Activated CD4-positive, alpha-beta memory T cell treated with anti-CD3 and anti-CD28 coated beads, Interleukin-2, amount 10 ng/mL, durations not matched to agents 7 days and 5 days (primary cell): ENCODE data around the gene FRMD6. TPM values are rescaled to one million over a fixed set of nuclear protein-coding genes. Genes with fewer than 3 reads are reported as not detected.
"Not testable (repeated sequence)": the region's sequence is repeated elsewhere in the genome, so short reads cannot be mapped to it uniquely, and the experiment has no call there.

ENCODE experiments used
- CTCF ChIA-PET: fragments of 350-600 bp; sonication (Branson Sonifier 250); formaldehyde crosslinking; loops from one replicate; lab custom pipeline; 2021; ENCODE audit warnings: antibody characterized with exemption, inconsistent platforms; lab: Charles Lee
- POLR2A ChIA-PET: fragments of 350-600 bp; sonication (Branson Sonifier 250); formaldehyde crosslinking; loops from one replicate; lab custom pipeline; 2021; ENCODE audit warnings: antibody characterized with exemption; lab: Charles Lee
- DNase-seq: peaks from one replicate; pipeline ENCODE4 v3.0.0-alpha.2; 2020
- H3K27ac Mint-ChIP-seq: one replicate; pipeline ENCODE4 v1.8.0; 2021; ENCODE audit warnings: mild to moderate bottlenecking, mixed read lengths
- H3K27me3 Mint-ChIP-seq: one replicate; pipeline ENCODE4 v1.8.0; 2021; ENCODE audit warnings: mixed read lengths
- H3K36me3 Mint-ChIP-seq: one replicate; pipeline ENCODE4 v1.8.0; 2021; ENCODE audit warnings: low read depth, mixed read lengths
- H3K4me1 Mint-ChIP-seq: one replicate; pipeline ENCODE4 v1.8.0; 2021; ENCODE audit warnings: mixed read lengths
- H3K4me3 Mint-ChIP-seq: one replicate; pipeline ENCODE4 v1.8.0; 2021; ENCODE audit warnings: mild to moderate bottlenecking, mixed read lengths
- H3K9me3 Mint-ChIP-seq: one replicate; pipeline ENCODE4 v1.8.0; 2021; ENCODE audit warnings: mixed read lengths
- total RNA-seq, 2 experiments: library from RNA; stranded (reverse); gene quantifications; one replicate each; pipeline ENCODE4 v1.2.3, GENCODE V29; 2021

Gene FRMD6
- total RNA-seq, 2 experiments from 2014 or later, result 3.3 TPM

- no peaks in the 10 kb centered on the region for H3K36me3 Mint-ChIP-seq
- ChIA-PET CTCF (no interaction called here), POLR2A (no interaction called here)
- no peak for DNase-seq
- peaks cover 6% of the 10 kb centered on the region for H3K27me3 Mint-ChIP-seq
- no peak overlapping the region for H3K27ac Mint-ChIP-seq
- no peaks in the 10 kb centered on the region for H3K9me3 Mint-ChIP-seq
- no peaks in the 10 kb centered on the region for H3K4me1 Mint-ChIP-seq
- H3K4me3 Mint-ChIP-seq, result no peak overlapping the region
Measured at GRCh38 chr14:51616724-51617409, 34.8 kb upstream of the FRMD6 start.

GRCh38 chr14:51619561-51619960 is 32.1 kb upstream of the FRMD6 start:
- CTCF ChIA-PET, result interaction anchor here (0.8 kb wide), 1 partner anchor 153 kb away, joined by 3 read pairs; no protein-coding TSS in a partner anchor
- Mint-ChIP-seq H3K27me3 (peaks cover 6% of the 10 kb centered on the region), H3K36me3 (no peaks in the 10 kb centered on the region), H3K27ac (no peak overlapping the region), H3K4me3 (no peak overlapping the region), H3K4me1 (no peaks in the 10 kb centered on the region), H3K9me3 (no peaks in the 10 kb centered on the region)
- no peak for DNase-seq
- POLR2A ChIA-PET, result no interaction called here

GRCh38 chr14:51620056-51620455 is 31.7 kb upstream of the FRMD6 start:
- H3K4me3 Mint-ChIP-seq, result no peak overlapping the region
- peaks cover 6% of the 10 kb centered on the region for H3K27me3 Mint-ChIP-seq
- no peaks in the 10 kb centered on the region for H3K36me3 Mint-ChIP-seq
- ChIA-PET POLR2A (no interaction called here), CTCF (interaction anchor here (0.8 kb wide), 1 partner anchor 154 kb away, joined by 3 read pairs; no protein-coding TSS in a partner anchor)
- H3K9me3 Mint-ChIP-seq, result no peaks in the 10 kb centered on the region
- no peaks in the 10 kb centered on the region for H3K4me1 Mint-ChIP-seq
- no peak for DNase-seq
- H3K27ac Mint-ChIP-seq, result no peak overlapping the region

GRCh38 chr14:51621654-51622053 is 30.1 kb upstream of the FRMD6 start:
- H3K27ac Mint-ChIP-seq, result no peak overlapping the region
- no peaks in the 10 kb centered on the region for H3K36me3 Mint-ChIP-seq
- POLR2A ChIA-PET, result no interaction called here
- no peaks in the 10 kb centered on the region for H3K4me1 Mint-ChIP-seq
- CTCF ChIA-PET, result no interaction called here
- peaks cover 8% of the 10 kb centered on the region for H3K27me3 Mint-ChIP-seq
- DNase-seq, result no peak
- H3K9me3 Mint-ChIP-seq, result no peaks in the 10 kb centered on the region
- H3K4me3 Mint-ChIP-seq, result no peak overlapping the region

GRCh38 chr14:51622376-51622775 is 29.3 kb upstream of the FRMD6 start:
- ChIA-PET POLR2A (no interaction called here), CTCF (no interaction called here)
- H3K27me3 Mint-ChIP-seq, result peaks cover 8% of the 10 kb centered on the region
- no peaks in the 10 kb centered on the region for H3K4me1 Mint-ChIP-seq
- no peaks in the 10 kb centered on the region for H3K36me3 Mint-ChIP-seq
- DNase-seq, result no peak
- H3K4me3 Mint-ChIP-seq, result no peak overlapping the region
- no peak overlapping the region for H3K27ac Mint-ChIP-seq
- H3K9me3 Mint-ChIP-seq, result no peaks in the 10 kb centered on the region

GRCh38 chr14:51624955-51625569 is 26.6 kb upstream of the FRMD6 start:
- H3K4me3 Mint-ChIP-seq, result no peak overlapping the region
- no peaks in the 10 kb centered on the region for H3K4me1 Mint-ChIP-seq
- H3K27me3 Mint-ChIP-seq, result peaks cover 8% of the 10 kb centered on the region
- no peaks in the 10 kb centered on the region for H3K36me3 Mint-ChIP-seq
- POLR2A ChIA-PET, result no interaction called here
- CTCF ChIA-PET, result interaction anchor here (0.8 kb wide), 1 partner anchor 10 kb away, joined by 3 read pairs; no protein-coding TSS in a partner anchor
- DNase-seq, result no peak
- H3K27ac Mint-ChIP-seq, result no peak overlapping the region
- peaks cover 2% of the 10 kb centered on the region for H3K9me3 Mint-ChIP-seq

GRCh38 chr14:51626185-51626584 is 25.5 kb upstream of the FRMD6 start:
- Mint-ChIP-seq H3K4me1 (no peaks in the 10 kb centered on the region), H3K36me3 (no peaks in the 10 kb centered on the region), H3K9me3 (peaks cover 2% of the 10 kb centered on the region), H3K4me3 (no peak overlapping the region), H3K27me3 (peaks cover 10% of the 10 kb centered on the region), H3K27ac (no peak overlapping the region)
- no peak for DNase-seq
- ChIA-PET CTCF (interaction anchor here (1.0 kb wide), 1 partner anchor 25 kb away, joined by 3 read pairs; no protein-coding TSS in a partner anchor), POLR2A (no interaction called here)

GRCh38 chr14:51626788-51627187 is 24.9 kb upstream of the FRMD6 start:
- no peak overlapping the region for H3K4me3 Mint-ChIP-seq
- CTCF ChIA-PET, result interaction anchor here (1.0 kb wide), 1 partner anchor 26 kb away, joined by 3 read pairs; no protein-coding TSS in a partner anchor

GRCh38 chr14:51627313-51627712 is 24.4 kb upstream of the FRMD6 start:
- CTCF ChIA-PET, result interaction anchor here (1.0 kb wide), 1 partner anchor 26 kb away, joined by 3 read pairs; no protein-coding TSS in a partner anchor
- H3K36me3 Mint-ChIP-seq, result no peaks in the 10 kb centered on the region
- no peak for DNase-seq
- H3K4me3 Mint-ChIP-seq, result no peak overlapping the region
- no peak overlapping the region for H3K27ac Mint-ChIP-seq
- H3K27me3 Mint-ChIP-seq, result peaks cover 20% of the 10 kb centered on the region
- H3K4me1 Mint-ChIP-seq, result no peaks in the 10 kb centered on the region
- POLR2A ChIA-PET, result no interaction called here
- H3K9me3 Mint-ChIP-seq, result peaks cover 2% of the 10 kb centered on the region

More at GRCh38 chr14:51626788-51627187, 24.9 kb upstream of the FRMD6 start:
- Mint-ChIP-seq H3K27ac (no peak overlapping the region), H3K27me3 (peaks cover 16% of the 10 kb centered on the region), H3K9me3 (peaks cover 2% of the 10 kb centered on the region), H3K4me1 (no peaks in the 10 kb centered on the region), H3K36me3 (no peaks in the 10 kb centered on the region)
- no peak for DNase-seq
- POLR2A ChIA-PET, result no interaction called here

- Mint-ChIP-seq H3K36me3 (no peaks in the 10 kb centered on the region), H3K9me3 (peaks cover 2% of the 10 kb centered on the region), H3K4me3 (no peak overlapping the region), H3K4me1 (no peaks in the 10 kb centered on the region), H3K27me3 (peaks cover 23% of the 10 kb centered on the region), H3K27ac (no peak overlapping the region)
- no peak for DNase-seq
- ChIA-PET POLR2A (no interaction called here), CTCF (no interaction called here)
Measured at GRCh38 chr14:51628238-51628637, 23.5 kb upstream of the FRMD6 start.

- Mint-ChIP-seq H3K4me3 (no peak overlapping the region), H3K9me3 (peaks cover 2% of the 10 kb centered on the region), H3K36me3 (no peaks in the 10 kb centered on the region), H3K4me1 (no peaks in the 10 kb centered on the region), H3K27me3 (peaks cover 16% of the 10 kb centered on the region), H3K27ac (no peak overlapping the region)
- CTCF ChIA-PET, result no interaction called here
- DNase-seq, result no peak
- POLR2A ChIA-PET, result no interaction called here
Measured at GRCh38 chr14:51630987-51631386, 20.7 kb upstream of the FRMD6 start.

- H3K36me3 Mint-ChIP-seq, DNase-seq, POLR2A ChIA-PET, H3K9me3 Mint-ChIP-seq, H3K27ac Mint-ChIP-seq, H3K4me3 Mint-ChIP-seq, CTCF ChIA-PET, H3K4me1 Mint-ChIP-seq: not testable (repeated sequence)
- H3K27me3 Mint-ChIP-seq, result peaks cover 22% of the 10 kb centered on the region
Measured at GRCh38 chr14:51633298-51633697, 18.4 kb upstream of the FRMD6 start.

- H3K27ac Mint-ChIP-seq, result no peak overlapping the region
- POLR2A ChIA-PET, result no interaction called here
- H3K36me3 Mint-ChIP-seq, result no peaks in the 10 kb centered on the region
- peaks cover 21% of the 10 kb centered on the region for H3K27me3 Mint-ChIP-seq
- no peaks in the 10 kb centered on the region for H3K9me3 Mint-ChIP-seq
- H3K4me3 Mint-ChIP-seq, result no peak overlapping the region
- no peaks in the 10 kb centered on the region for H3K4me1 Mint-ChIP-seq
- no peak for DNase-seq
- CTCF ChIA-PET, result no interaction called here
Measured at GRCh38 chr14:51636109-51636508, 15.6 kb upstream of the FRMD6 start.
